ENCODE results near the gene OR10P1. TPM values are rescaled to one million over a fixed set of nuclear protein-coding genes. Genes with fewer than 3 reads are reported as not detected.
"Not testable (repeated sequence)": the region's sequence is repeated elsewhere in the genome, so short reads cannot be mapped to it uniquely, and the experiment has no call there.

Gene OR10P1
- total and polyA plus RNA-seq, 8 donors, result not detected

GRCh38 chr12:55641595-55641994 is 4.9 kb downstream of the OR10P1 start:
- DNase-seq, result no peak

DNA sequence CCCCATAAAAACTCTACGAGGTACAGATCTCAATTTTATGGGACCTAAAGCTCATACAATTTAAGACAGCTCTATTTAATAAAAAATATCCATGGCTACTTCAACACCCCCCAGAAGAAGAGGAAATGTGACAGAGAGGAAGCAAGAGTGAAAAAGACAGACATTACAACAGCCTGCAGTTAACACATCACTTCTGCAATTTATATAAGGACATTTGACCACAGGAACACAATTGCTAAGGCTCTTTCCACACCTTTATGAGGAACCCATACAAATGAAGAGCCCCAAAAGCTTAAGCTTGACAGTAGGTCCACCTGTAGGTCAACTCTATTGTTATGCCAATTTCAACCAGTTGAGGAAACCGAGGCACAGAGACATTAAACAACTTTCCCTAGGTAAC is 5.6 kb downstream of the OR10P1 start:
- no peaks in the 10 kb centered on the region for H3K9me3 ChIP-seq
- H3K27me3 ChIP-seq, result no peaks in the 10 kb centered on the region
- DNase-seq, result no peak
- TF ChIP-seq CTCF (IDR thresholded peaks at IDR 0.05), result no peak
- H3K36me3 ChIP-seq, result no peaks in the 10 kb centered on the region
- ATAC-seq, result peak; percentile 5
- H3K4me3 ChIP-seq, result peak overlapping the region in 1 of 2 donors; percentile 7
- peaks cover 0 to 53% of the 10 kb centered on the region in 2 donors for H3K4me1 ChIP-seq
- intact Hi-C loops (cut with DNase I), result no loop called here
- H3K27ac ChIP-seq, result peak overlapping the region; percentile 44 to 96

More at GRCh38 chr12:55641595-55641994, 4.9 kb downstream of the OR10P1 start:
- TF ChIP-seq CTCF (IDR thresholded peaks at IDR 0.05), result no peak
- ATAC-seq, result no peak
- H3K27me3 ChIP-seq, result no peaks in the 10 kb centered on the region
- intact Hi-C loops (cut with DNase I), result no loop called here
- H3K9me3 ChIP-seq, result no peaks in the 10 kb centered on the region
- H3K36me3 ChIP-seq, result no peaks in the 10 kb centered on the region
- H3K4me1 ChIP-seq, result peaks cover 0 to 51% of the 10 kb centered on the region in 2 donors
- no peak overlapping the region for H3K4me3 ChIP-seq
- peak overlapping the region; percentile 44 to 96 for H3K27ac ChIP-seq

DNA sequence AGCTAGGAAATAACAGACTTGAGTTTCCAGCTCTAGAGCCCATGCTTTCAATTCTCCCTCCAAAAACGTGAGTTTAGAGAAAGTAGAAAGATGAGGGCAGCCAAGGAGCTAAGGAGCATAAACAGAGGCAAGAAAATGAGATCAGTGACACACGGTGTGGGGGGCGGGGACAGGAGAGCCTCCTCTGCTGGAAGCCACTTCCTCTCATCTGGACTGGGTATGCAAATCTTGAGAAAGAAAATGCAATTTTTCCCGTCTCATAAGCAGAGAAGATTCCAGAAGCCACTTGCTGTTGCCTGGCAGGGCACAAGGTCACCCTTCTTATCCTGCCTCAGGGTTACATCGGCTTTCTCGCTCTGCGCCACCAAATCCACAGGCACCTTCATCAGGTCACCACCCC is 6.0 kb downstream of the OR10P1 start:
- DNase-seq (peak in 1 of 4 donors; percentile 79), ATAC-seq (no peak)
- Histone ChIP-seq H3K27me3 (no peaks in the 10 kb centered on the region), H3K4me1 (peaks cover 0 to 57% of the 10 kb centered on the region in 2 donors), H3K36me3 (no peaks in the 10 kb centered on the region), H3K27ac (peak overlapping the region; percentile 30 to 96), H3K9me3 (no peaks in the 10 kb centered on the region), H3K4me3 (peak overlapping the region in 1 of 2 donors; percentile 7)
- TF ChIP-seq CTCF (IDR thresholded peaks at IDR 0.05), result no peak
- intact Hi-C loops (cut with DNase I), result no loop called here

GRCh38 chr12:55644591-55644990 is 7.9 kb downstream of the OR10P1 start:
- H3K27ac ChIP-seq, result peak overlapping the region in 1 of 2 donors; percentile 96
- ATAC-seq, result no peak
- DNase-seq, result no peak

GRCh38 chr12:55647027-55647426 is 10.3 kb downstream of the OR10P1 start:
- DNase-seq (no peak), ATAC-seq (no peak)
- intact Hi-C loops (cut with DNase I), result no loop called here
- Histone ChIP-seq H3K27ac (peak overlapping the region; percentile 67 to 96), H3K4me1 (peaks cover 0 to 58% of the 10 kb centered on the region in 2 donors), H3K27me3 (no peaks in the 10 kb centered on the region), H3K36me3 (no peaks in the 10 kb centered on the region), H3K9me3 (no peaks in the 10 kb centered on the region), H3K4me3 (no peak overlapping the region)
- TF ChIP-seq CTCF (IDR thresholded peaks at IDR 0.05), result no peak

More at GRCh38 chr12:55644591-55644990, 7.9 kb downstream of the OR10P1 start:
- Histone ChIP-seq H3K27me3 (no peaks in the 10 kb centered on the region), H3K4me1 (peaks cover 0 to 57% of the 10 kb centered on the region in 2 donors), H3K36me3 (no peaks in the 10 kb centered on the region), H3K4me3 (no peak overlapping the region), H3K9me3 (no peaks in the 10 kb centered on the region)
- intact Hi-C loops (cut with DNase I), result no loop called here
- TF ChIP-seq CTCF (IDR thresholded peaks at IDR 0.05), result no peak

DNA sequence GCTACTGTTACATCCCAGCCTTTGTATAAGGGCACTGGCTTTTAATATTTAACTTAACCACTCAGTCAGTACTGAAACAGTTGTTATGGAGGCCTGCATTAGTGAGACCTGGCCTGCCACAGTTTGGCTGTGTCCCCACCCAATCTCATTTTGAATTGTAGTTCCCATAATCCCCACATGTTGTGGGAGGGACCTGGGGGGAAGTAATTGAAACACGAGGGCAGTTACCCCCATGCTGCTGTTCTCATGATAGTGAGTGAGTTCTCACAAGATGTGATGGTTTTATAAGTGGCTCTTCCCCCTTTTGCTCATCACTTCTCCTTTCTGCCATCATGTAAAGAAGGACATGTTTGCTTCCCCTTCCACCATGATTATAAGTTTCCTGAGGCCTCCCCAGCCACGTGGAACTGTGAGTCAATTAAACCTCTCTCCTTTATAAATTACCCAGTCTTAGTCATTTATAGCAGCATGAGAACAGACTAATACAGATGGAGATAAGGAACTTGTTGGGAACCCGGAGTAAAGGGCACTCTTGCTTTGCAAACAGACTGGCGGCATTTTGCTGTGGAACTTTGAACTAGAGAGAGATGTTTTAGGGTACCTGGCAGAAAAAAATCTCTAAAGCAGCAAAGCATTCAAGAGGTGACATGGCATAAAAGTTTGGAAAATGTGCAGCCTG is 14.1 kb downstream of the OR10P1 start:
- peak; percentile 27 for ATAC-seq
- H3K36me3 ChIP-seq; H3K27me3 ChIP-seq; H3K4me3 ChIP-seq; DNase-seq; intact Hi-C loops (cut with DNase I); H3K9me3 ChIP-seq: not testable (repeated sequence)
- H3K27ac ChIP-seq, result peak overlapping the region; percentile 3 to 87
- H3K4me1 ChIP-seq, result peaks cover 0 to 33% of the 10 kb centered on the region in 2 donors
